Fibroblast of the aortic adventitia (primary cell): ENCODE results near the gene KLK11. TPM values are rescaled to one million over a fixed set of nuclear protein-coding genes. Genes with fewer than 3 reads are reported as not detected.

Source experiments
- DNase-seq: peaks from one replicate; pipeline ENCODE4 v3.0.0-alpha.2; 2010; ENCODE audit warnings: low read depth
- H3K4me3 ChIP-seq: 2 replicates; pipeline ENCODE4 v1.5.1; 2011; ENCODE audit warnings: low read depth, mild to moderate bottlenecking, control low read depth, low read length, moderate library complexity
- CTCF ChIP-seq: IDR thresholded peaks from 2 replicates; pipeline ENCODE4 v1.5.1; 2011; ENCODE audit warnings: mild to moderate bottlenecking, low read length, control low read depth, inconsistent platforms; ENCODE audit not compliant: insufficient read depth
- total RNA-seq: library from RNA; depleted of rRNA; stranded (reverse); fragments of >200 nt; gene quantifications from 2 replicates; pipeline ENCODE4 v1.2.3, GENCODE V29; 2012; ENCODE audit warnings: low replicate concordance

Gene KLK11
- total RNA-seq, 1 donor = not detected

GRCh38 chr19:50983625-50984292 lies 42.7 kb downstream of the KLK11 start, which contains the start of gene KLK7:
KLK7 (minus strand) TSS chr19:50983917; CDS start chr19:50982399, 1,518 bp downstream.
- TF ChIP-seq CTCF = no peak
- no peak within 1 kb of the TSS for H3K4me3 ChIP-seq
- no peak for DNase-seq

- DNase-seq = no peak
- no peak for TF ChIP-seq CTCF
- H3K4me3 ChIP-seq = no peak overlapping the region
These were observed 44.2 kb downstream of the KLK11 start for GRCh38 chr19:50982186-50982585.

- no peak overlapping the region for H3K4me3 ChIP-seq
- TF ChIP-seq CTCF = no peak
- no peak for DNase-seq
These were observed 44.7 kb downstream of the KLK11 start for GRCh38 chr19:50981587-50982146.

- no peak for DNase-seq
- TF ChIP-seq CTCF = no peak
- H3K4me3 ChIP-seq = no peak overlapping the region
These were observed 46.2 kb downstream of the KLK11 start for GRCh38 chr19:50980208-50980607.

GRCh38 chr19:50979758-50980157 lies 46.7 kb downstream of the KLK11 start:
- H3K4me3 ChIP-seq = no peak overlapping the region
- no peak for DNase-seq
- TF ChIP-seq CTCF = no peak

- no peak overlapping the region for H3K4me3 ChIP-seq
- DNase-seq = no peak
- no peak for TF ChIP-seq CTCF
These were observed 47.5 kb downstream of the KLK11 start for GRCh38 chr19:50978772-50979390.

GRCh38 chr19:50977626-50978025 lies 48.8 kb downstream of the KLK11 start:
- no peak for TF ChIP-seq CTCF
- H3K4me3 ChIP-seq = no peak overlapping the region
- no peak for DNase-seq
